MCF 10A (cell line): Measurements from ENCODE around the gene REG1A. TPM values are rescaled to one million over a fixed set of nuclear protein-coding genes. Genes with fewer than 3 reads are reported as not detected.

ENCODE experiments used
- Bru-seq: library from RNA; stranded (reverse); fragments of 400-500 nt; gene quantifications from one replicate; lab custom pipeline; 2021; lab: Mats Ljungman, UMichigan
- BruChase-seq, 2 experiments: library from RNA; stranded (reverse); fragments of 400-500 nt; gene quantifications; one replicate each; lab custom pipeline; 2021; lab: Mats Ljungman, UMichigan
- BruUV-seq: library from RNA; stranded (reverse); fragments of 400-500 nt; replicated peaks from 2 replicates; lab custom pipeline; 2021; lab: Mats Ljungman, UMichigan
- CTCF ChIA-PET: fragments of 300-600 bp; sonication (Branson Sonifier 250); formaldehyde crosslinking; extraction: SDS; loops from one replicate; lab custom pipeline; 2021; ENCODE audit warnings: antibody characterized with exemption, inconsistent platforms; lab: Yijun Ruan, JAX
- POLR2A ChIA-PET: fragments of 300-600, 350-650 bp; sonication (Branson Sonifier 250); formaldehyde crosslinking; extraction: SDS; loops from one replicate; lab custom pipeline; 2020; ENCODE audit warnings: antibody characterized with exemption, inconsistent platforms; lab: Yijun Ruan, JAX
- DNase-seq: peaks from one replicate; pipeline ENCODE4 v3.0.0-alpha.2; 2018; ENCODE audit not compliant: unreplicated experiment
- H3K27ac Mint-ChIP-seq: one replicate; pipeline ENCODE4 v1.8.0; 2022; ENCODE audit warnings: mild to moderate bottlenecking, low read depth, mixed read lengths; ENCODE audit not compliant: unreplicated experiment
- H3K27me3 Mint-ChIP-seq: one replicate; pipeline ENCODE4 v1.8.0; 2022; ENCODE audit warnings: mixed read lengths; ENCODE audit not compliant: insufficient read depth, unreplicated experiment
- H3K36me3 Mint-ChIP-seq: one replicate; pipeline ENCODE4 v1.8.0; 2022; ENCODE audit warnings: mild to moderate bottlenecking, moderate library complexity, mixed read lengths; ENCODE audit not compliant: insufficient read depth, unreplicated experiment
- H3K4me1 Mint-ChIP-seq: one replicate; pipeline ENCODE4 v1.8.0; 2022; ENCODE audit warnings: mixed read lengths; ENCODE audit not compliant: insufficient read depth, unreplicated experiment
- H3K4me3 Mint-ChIP-seq: one replicate; pipeline ENCODE4 v1.8.0; 2022; ENCODE audit warnings: mild to moderate bottlenecking, moderate library complexity, mixed read lengths; ENCODE audit not compliant: unreplicated experiment
- H3K9me3 Mint-ChIP-seq: one replicate; pipeline ENCODE4 v1.8.0; 2022; ENCODE audit warnings: mixed read lengths; ENCODE audit not compliant: unreplicated experiment
- intact Hi-C: fragments of 100-400 bp; cut with micrococcal nuclease; formaldehyde crosslinking; loops from 2 replicates; pipeline ENCODE4 v1.14.1; 2022
- long read RNA-seq: library from polyadenylated mRNA; stranded (forward); transcript quantifications from one replicate; pipeline ENCODE4 v2.0.0, GENCODE V29; 2022
- total RNA-seq: library from RNA; stranded (reverse); gene quantifications from 2 replicates; pipeline ENCODE4 v1.2.3, GENCODE V29; 2022
- TF ChIP-seq, protein P1 (sequence below): fragments of 200-600 bp; IDR thresholded peaks from one replicate; pipeline ENCODE4 v1.8.0; 2022; ENCODE audit warnings: antibody characterized with exemption, mild to moderate bottlenecking; ENCODE audit not compliant: unreplicated experiment

The REG1A gene
- total RNA-seq: not detected in 2 replicates
- Bru-seq, nascent RNA: not detected
- BruChase-seq, experiment 1, labeled RNA remaining after a 6-hour chase: not detected
- not detected for BruChase-seq, experiment 2, labeled RNA remaining after a 2-hour chase
- long read RNA-seq: 0 reads

DNA sequence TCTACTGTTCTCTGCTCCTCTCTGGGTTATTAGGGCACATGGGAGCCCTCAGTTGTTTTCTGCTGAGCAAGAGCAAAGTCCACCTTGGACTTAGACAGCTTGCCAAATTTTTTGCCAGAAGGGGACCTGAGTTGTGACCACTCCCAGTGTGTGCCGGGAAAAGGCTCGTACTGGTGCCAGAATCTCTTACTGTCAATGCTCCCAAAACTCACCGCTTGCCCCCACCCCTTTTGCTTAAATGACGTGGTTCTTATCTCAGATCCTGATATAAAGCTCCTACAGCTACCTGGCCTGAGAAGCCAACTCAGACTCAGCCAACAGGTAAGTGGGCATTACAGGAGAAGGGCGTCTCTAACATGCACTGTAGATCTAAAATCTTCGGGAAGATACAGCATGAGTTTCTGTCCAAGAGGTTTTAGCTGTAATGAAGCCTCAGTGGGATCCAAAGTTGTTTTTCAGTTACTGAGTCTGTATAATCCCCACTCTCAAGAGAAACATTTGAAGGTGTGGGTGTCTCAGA, at the start of gene REG1A:
REG1A (plus strand) TSS at position 295 of the 520 bp plus-strand sequence. CDS start 374 bp downstream, outside the sequence.
- Mint-ChIP-seq H3K27me3 (no peaks in the 10 kb centered on the region), H3K9me3 (peaks cover 24% of the 10 kb centered on the region), H3K4me1 (no peaks in the 10 kb centered on the region), H3K27ac (no peak within 1 kb of the TSS), H3K36me3 (no peaks in the 10 kb centered on the region), H3K4me3 (no peak within 1 kb of the TSS)
- intact Hi-C loops: no loop called here
- POLR2A ChIA-PET: interaction anchor here (0.7 kb wide), 1 partner anchor 22 kb away, joined by 3 read pairs; no protein-coding TSS in a partner anchor
- DNase-seq: no peak
- TF ChIP-seq, protein P1, sequence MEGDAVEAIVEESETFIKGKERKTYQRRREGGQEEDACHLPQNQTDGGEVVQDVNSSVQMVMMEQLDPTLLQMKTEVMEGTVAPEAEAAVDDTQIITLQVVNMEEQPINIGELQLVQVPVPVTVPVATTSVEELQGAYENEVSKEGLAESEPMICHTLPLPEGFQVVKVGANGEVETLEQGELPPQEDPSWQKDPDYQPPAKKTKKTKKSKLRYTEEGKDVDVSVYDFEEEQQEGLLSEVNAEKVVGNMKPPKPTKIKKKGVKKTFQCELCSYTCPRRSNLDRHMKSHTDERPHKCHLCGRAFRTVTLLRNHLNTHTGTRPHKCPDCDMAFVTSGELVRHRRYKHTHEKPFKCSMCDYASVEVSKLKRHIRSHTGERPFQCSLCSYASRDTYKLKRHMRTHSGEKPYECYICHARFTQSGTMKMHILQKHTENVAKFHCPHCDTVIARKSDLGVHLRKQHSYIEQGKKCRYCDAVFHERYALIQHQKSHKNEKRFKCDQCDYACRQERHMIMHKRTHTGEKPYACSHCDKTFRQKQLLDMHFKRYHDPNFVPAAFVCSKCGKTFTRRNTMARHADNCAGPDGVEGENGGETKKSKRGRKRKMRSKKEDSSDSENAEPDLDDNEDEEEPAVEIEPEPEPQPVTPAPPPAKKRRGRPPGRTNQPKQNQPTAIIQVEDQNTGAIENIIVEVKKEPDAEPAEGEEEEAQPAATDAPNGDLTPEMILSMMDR: no peak
- CTCF ChIA-PET: no interaction called here
- no TSS peak for BruUV-seq

DNA sequence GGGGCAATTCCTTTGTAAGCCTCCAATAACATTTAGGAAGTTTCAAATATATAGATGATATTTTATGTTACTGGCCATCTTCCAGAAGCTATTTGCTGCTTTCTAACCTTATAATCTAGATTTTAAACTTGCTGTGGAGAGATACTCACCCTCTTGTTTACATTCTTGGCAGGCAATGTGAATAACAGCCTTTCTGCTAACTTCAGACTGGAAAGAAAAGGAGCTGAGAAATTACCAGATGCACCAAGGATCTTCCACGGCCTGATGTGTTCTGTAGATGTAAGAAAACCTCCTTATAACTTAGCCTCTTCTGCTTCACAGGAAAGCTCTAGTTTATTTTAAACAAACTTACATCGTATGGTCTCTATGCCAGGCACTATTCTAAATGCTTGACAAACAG, 49.2 kb upstream of the REG1A start:
- no peak for DNase-seq
- Mint-ChIP-seq H3K36me3 (no peaks in the 10 kb centered on the region), H3K27me3 (no peaks in the 10 kb centered on the region), H3K4me3 (no peak overlapping the region), H3K4me1 (no peaks in the 10 kb centered on the region), H3K9me3 (peaks cover 19% of the 10 kb centered on the region), H3K27ac (no peak overlapping the region)
- intact Hi-C loops: no loop called here
- TF ChIP-seq, protein P1: no peak
- no TSS peak for BruUV-seq
- ChIA-PET CTCF (no interaction called here), POLR2A (no interaction called here)

DNA sequence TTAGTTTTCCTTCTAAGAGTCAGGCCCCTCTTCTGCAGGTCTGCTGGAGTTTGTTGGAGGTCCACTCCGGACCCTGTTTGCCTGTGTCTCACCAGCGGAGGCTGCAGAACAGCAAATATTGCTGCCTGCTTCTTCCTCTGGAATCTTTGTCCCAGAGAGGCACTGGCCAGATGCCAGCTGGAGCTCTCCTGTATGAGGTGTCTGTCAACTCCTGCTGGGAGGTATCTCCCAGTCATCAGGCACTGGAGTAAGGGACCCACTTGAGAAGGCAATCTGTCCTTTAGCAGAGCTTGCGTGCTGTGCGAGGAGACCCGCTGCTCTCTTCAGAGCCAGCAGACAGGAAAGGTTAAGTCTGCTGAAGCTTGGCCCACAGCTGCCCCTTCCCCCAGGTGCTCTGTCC, 37.3 kb upstream of the REG1A start:
- CTCF ChIA-PET: no interaction called here
- peaks cover 48% of the 10 kb centered on the region for H3K9me3 Mint-ChIP-seq
- H3K27ac Mint-ChIP-seq: no peak overlapping the region
- H3K27me3 Mint-ChIP-seq: no peaks in the 10 kb centered on the region
- intact Hi-C loops: no loop called here
- POLR2A ChIA-PET: no interaction called here
- H3K36me3 Mint-ChIP-seq: no peaks in the 10 kb centered on the region
- no peak for DNase-seq
- H3K4me3 Mint-ChIP-seq: no peak overlapping the region
- TF ChIP-seq, protein P1: no peak
- H3K4me1 Mint-ChIP-seq: no peaks in the 10 kb centered on the region
- BruUV-seq: no TSS peak

GRCh38 chr2:79083597-79084251, 36.6 kb upstream of the REG1A start:
- H3K27me3 Mint-ChIP-seq: no peaks in the 10 kb centered on the region
- no peaks in the 10 kb centered on the region for H3K4me1 Mint-ChIP-seq
- POLR2A ChIA-PET: no interaction called here
- TF ChIP-seq, protein P1: no peak
- no peak for DNase-seq
- peaks cover 48% of the 10 kb centered on the region for H3K9me3 Mint-ChIP-seq
- intact Hi-C loops: no loop called here
- H3K36me3 Mint-ChIP-seq: no peaks in the 10 kb centered on the region
- H3K4me3 Mint-ChIP-seq: no peak overlapping the region
- H3K27ac Mint-ChIP-seq: no peak overlapping the region
- CTCF ChIA-PET: no interaction called here
- no TSS peak for BruUV-seq
